Posterior vena cava (tissue), 2 donors: ENCODE measurements around the gene RAB10. TPM values are rescaled to one million over a fixed set of nuclear protein-coding genes. Genes with fewer than 3 reads are reported as not detected.

Source experiments
- DNase-seq: peaks from one replicate; pipeline ENCODE4 v3.0.0-alpha.2; 2020; ENCODE audit warnings: low spot score
- intact Hi-C, 2 donors: fragments of 100-400 bp; cut with DNase I; formaldehyde crosslinking; loops; one replicate each; pipeline versions ENCODE4 v1.14.1 to v1.14.2; 2022 to 2023
- total RNA-seq, 2 donors: library from RNA; stranded (reverse); fragmentation: NEBNext Ultra II Directional; extraction: Animal tissue kit (Norgen Biotek cat#: 25700); gene quantifications; one replicate each; pipeline ENCODE4 v1.2.1, GENCODE V29; 2021
- donor health status: DM: yes; HTN: yes; CAD: no.
- donor health status: DM: yes; HTN: yes; CAD: no.

RAB10 gene
- total RNA-seq, 2 donors from 2014 or later: 86.1 to 94.6 TPM

- intact Hi-C loops: no loop called here
These were observed 138.4 kb downstream of the RAB10 start for GRCh38 chr2:26172189-26172870.

GRCh38 chr2:26172871-26173775, 139.2 kb downstream of the RAB10 start, which contains the start of gene GAREM2:
TSS of gene GAREM2 (plus strand) at chr2:26173088. CDS start at chr2:26173221, 133 bp downstream.
- intact Hi-C loops: no loop called here
- no peak for DNase-seq

More at GRCh38 chr2:26172189-26172870, 138.4 kb downstream of the RAB10 start:
- DNase-seq: no peak

- intact Hi-C loops: no loop called here
- no peak for DNase-seq
These were observed 140.0 kb downstream of the RAB10 start for GRCh38 chr2:26173776-26174482.

- intact Hi-C loops: no loop called here
- no peak for DNase-seq
These were observed 141.0 kb downstream of the RAB10 start for GRCh38 chr2:26174691-26175465.

- no peak for DNase-seq
- intact Hi-C loops: no loop called here
These were observed 141.8 kb downstream of the RAB10 start for GRCh38 chr2:26175466-26176278.

GRCh38 chr2:26176279-26176615, 142.4 kb downstream of the RAB10 start:
- no peak for DNase-seq
- intact Hi-C loops: no loop called here

- DNase-seq: no peak
- intact Hi-C loops: no loop called here
These were observed 143.2 kb downstream of the RAB10 start for GRCh38 chr2:26177122-26177521.

GRCh38 chr2:26178246-26178645, 144.4 kb downstream of the RAB10 start:
- no peak for DNase-seq
- intact Hi-C loops: no loop called here

- intact Hi-C loops: no loop called here
- DNase-seq: no peak
These were observed 145.0 kb downstream of the RAB10 start for GRCh38 chr2:26178746-26179436.

- intact Hi-C loops: no loop called here
These were observed 145.6 kb downstream of the RAB10 start for GRCh38 chr2:26179446-26179913.

GRCh38 chr2:26182441-26182840, 148.6 kb downstream of the RAB10 start:
- intact Hi-C loops: no loop called here
- no peak for DNase-seq

More at GRCh38 chr2:26179446-26179913, 145.6 kb downstream of the RAB10 start:
- DNase-seq: no peak

GRCh38 chr2:26182887-26183630, 149.2 kb downstream of the RAB10 start:
- intact Hi-C loops: no loop called here
- no peak for DNase-seq

GRCh38 chr2:26184121-26184520, 150.2 kb downstream of the RAB10 start:
- intact Hi-C loops: no loop called here
- no peak for DNase-seq

GRCh38 chr2:26184555-26185303, 150.8 kb downstream of the RAB10 start:
- intact Hi-C loops: no loop called here
- peak; percentile 96 for DNase-seq

GRCh38 chr2:26185304-26185928, 151.5 kb downstream of the RAB10 start:
- DNase-seq: no peak
- intact Hi-C loops: no loop called here
